Activated naive CD4-positive, alpha-beta T cell treated with anti-CD3 and anti-CD28 coated beads, Interleukin-2, amount 50 U/mL, for 72 hours (primary cell): ENCODE results near the gene TMPRSS9. TPM values are rescaled to one million over a fixed set of nuclear protein-coding genes. Genes with fewer than 3 reads are reported as not detected.
"Not testable (repeated sequence)": the region's sequence is repeated elsewhere in the genome, so short reads cannot be mapped to it uniquely, and the experiment has no call there.

Source experiments
- ATAC-seq, 2 donors: fragments of 150-1000 bp; cut with Tn5 transposase; 2 replicates each; pipeline ENCODE4 v1.10.0; 2021; ENCODE audit warnings: mild to moderate bottlenecking in 2 of 2, moderate library complexity in 2 of 2
- DNase-seq, 2 donors: peaks; one replicate each; pipeline ENCODE4 v3.0.0; 2021 to 2022; ENCODE audit warnings: low spot score in 2 of 2
- H3K27ac Mint-ChIP-seq, 2 donors: one replicate each; pipeline ENCODE4 v1.8.0; 2022; ENCODE audit warnings: mild to moderate bottlenecking in 2 of 2, mixed read lengths in 2 of 2
- H3K36me3 Mint-ChIP-seq, 2 donors: one replicate each; pipeline ENCODE4 v1.8.0; 2022; ENCODE audit warnings: mixed read lengths in 2 of 2
- H3K9me3 Mint-ChIP-seq, 2 donors: one replicate each; pipeline ENCODE4 v1.8.0; 2022; ENCODE audit warnings: mixed read lengths in 2 of 2
- total RNA-seq, 2 donors: library from RNA; stranded (reverse); gene quantifications; one replicate each; pipeline ENCODE4 v1.2.3, GENCODE V29; 2022

TMPRSS9 gene
- total RNA-seq, 2 donors from 2014 or later = not detected

DNA sequence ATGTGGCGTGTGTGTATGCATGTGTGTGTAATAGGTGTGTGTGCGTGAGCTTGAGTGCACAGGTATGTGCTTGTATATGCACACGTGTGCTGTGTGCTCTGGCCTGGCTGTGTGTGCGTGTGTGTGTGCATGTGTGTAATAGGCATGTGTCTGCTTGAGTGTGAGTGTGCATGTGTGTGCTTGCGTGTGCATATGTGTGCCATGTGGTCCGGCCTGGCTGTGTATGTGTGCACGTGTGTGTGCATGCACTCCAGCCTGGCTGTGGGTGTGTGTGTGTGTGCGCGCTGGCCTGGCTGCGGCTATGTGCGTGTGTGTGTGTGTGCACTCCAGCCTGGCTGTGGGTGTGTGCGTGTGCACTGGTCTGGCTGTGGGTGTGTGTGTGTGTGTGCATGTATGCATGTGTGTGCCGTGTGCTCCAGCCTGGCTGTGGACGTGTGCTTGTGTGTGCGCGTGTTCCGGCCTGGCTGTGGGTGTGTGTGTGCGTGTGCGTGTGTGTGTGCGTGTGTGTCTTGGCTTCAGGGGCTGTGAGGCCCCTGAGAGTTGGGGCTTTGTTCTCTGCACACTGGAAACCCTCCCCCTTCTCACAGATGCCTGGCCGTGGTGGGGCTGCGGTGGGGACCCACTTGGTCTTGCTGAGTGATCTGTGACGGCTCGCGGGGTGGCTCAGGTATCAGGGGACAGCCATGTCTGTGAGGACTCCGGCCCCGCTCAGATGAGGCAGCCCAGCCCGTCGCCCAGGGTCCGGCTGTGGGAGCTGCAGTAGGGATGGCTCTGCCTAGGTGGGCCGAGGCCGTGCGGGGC lies 23.3 kb upstream of the TMPRSS9 start:
- DNase-seq (no peak), ATAC-seq (no peak)
- Mint-ChIP-seq H3K9me3 (peaks cover 9 to 11% of the 10 kb centered on the region in 2 donors), H3K36me3 (peaks cover 10 to 13% of the 10 kb centered on the region in 2 donors), H3K27ac (no peak overlapping the region)

DNA sequence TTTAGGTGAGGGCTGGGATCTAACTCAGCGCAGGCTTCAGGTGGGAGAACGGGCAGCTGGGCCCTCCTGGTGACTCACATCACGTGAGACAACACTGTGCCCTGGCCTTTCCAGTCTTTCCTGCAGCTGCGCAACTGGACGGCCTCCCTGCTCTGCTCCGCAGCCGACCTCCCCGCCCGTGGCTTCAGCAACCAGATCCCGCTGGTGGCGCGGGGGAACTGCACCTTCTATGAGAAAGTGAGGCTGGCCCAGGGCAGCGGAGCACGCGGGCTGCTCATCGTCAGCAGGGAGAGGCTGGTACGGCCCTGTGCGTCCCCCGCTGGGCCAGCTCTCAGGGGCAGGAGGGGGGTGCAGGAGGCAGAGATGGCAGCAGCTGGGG lies 22.7 kb upstream of the TMPRSS9 start:
- ATAC-seq = no peak
- peaks cover 9 to 11% of the 10 kb centered on the region in 2 donors for H3K9me3 Mint-ChIP-seq
- H3K27ac Mint-ChIP-seq = no peak overlapping the region
- H3K36me3 Mint-ChIP-seq = peaks cover 10 to 13% of the 10 kb centered on the region in 2 donors
- no peak for DNase-seq

DNA sequence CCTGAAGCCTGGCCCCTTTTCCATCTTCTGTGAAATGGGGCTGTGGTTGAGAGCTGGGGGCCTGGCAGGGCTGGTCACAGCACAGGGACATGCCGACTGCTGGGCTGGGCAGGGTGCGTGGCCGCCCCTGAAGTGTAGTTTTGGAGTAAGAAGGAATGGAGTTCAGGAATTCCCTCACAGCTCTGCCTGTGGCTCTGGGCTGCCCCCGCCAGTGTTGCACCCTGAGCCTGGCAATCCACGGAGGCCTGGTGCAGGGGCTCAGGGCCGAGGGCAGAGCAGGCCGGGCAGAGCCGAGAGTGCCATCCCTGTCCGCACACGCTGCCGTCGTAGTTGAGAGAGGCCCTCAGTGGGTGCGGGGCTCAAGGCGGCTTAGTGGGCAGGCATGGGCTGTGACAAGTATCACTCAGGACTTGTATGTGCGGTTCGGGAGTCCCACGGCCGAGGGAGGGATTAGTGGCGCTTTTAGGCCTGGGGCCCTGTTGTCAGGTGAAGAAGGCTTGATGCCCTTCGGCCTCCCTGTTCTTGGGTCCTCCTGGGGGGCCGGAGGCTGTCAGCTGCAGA lies 21.9 kb upstream of the TMPRSS9 start:
- Mint-ChIP-seq H3K9me3 (peaks cover 9 to 11% of the 10 kb centered on the region in 2 donors), H3K36me3 (peaks cover 10 to 13% of the 10 kb centered on the region in 2 donors), H3K27ac (no peak overlapping the region)
- ATAC-seq (no peak), DNase-seq (no peak)

DNA sequence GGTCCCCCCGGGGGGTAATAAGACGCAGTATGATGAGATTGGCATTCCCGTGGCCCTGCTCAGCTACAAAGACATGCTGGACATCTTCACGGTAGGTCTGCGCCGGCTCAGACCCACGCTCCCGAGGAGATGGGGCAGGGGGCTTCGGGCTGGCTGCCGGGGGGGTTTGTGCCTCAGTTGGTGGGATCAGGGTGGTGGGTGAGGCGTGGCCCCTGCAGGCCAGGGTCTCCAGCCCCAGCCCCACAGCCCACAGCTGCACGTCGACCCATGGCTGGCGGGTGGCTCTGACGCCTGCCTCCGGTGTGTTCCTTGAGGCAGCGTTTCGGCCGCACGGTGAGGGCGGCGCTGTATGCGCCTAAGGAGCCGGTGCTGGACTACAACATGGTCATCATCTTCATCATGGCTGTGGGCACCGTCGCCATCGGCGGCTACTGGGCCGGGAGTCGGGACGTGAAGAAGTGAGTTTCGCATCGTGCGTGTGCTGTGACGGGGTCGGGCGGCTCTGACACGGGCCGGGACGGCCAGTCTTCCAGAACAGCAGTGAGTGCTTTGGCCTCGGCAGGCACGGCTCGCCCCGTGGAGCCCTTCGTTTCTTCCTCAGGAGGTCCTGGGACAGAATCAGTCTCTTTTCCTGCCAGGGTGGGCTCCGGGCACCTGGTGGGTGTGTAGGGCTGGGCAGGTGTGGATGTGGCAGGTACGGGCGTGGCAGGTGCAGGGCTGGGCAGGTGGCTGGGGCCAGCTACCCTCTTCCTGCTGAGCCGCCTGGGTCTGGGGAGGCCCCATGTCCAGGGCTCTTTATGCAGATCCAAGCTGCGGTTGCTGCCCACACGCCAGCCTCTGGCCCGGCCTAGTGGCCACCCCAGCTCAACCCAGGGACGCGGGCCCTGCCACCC lies 21.1 kb upstream of the TMPRSS9 start:
- peaks cover 10 to 13% of the 10 kb centered on the region in 2 donors for H3K36me3 Mint-ChIP-seq
- no peak for ATAC-seq
- no peak overlapping the region for H3K27ac Mint-ChIP-seq
- H3K9me3 Mint-ChIP-seq = peaks cover 9 to 11% of the 10 kb centered on the region in 2 donors
- peak in 1 of 2 donors; percentile 53 for DNase-seq

DNA sequence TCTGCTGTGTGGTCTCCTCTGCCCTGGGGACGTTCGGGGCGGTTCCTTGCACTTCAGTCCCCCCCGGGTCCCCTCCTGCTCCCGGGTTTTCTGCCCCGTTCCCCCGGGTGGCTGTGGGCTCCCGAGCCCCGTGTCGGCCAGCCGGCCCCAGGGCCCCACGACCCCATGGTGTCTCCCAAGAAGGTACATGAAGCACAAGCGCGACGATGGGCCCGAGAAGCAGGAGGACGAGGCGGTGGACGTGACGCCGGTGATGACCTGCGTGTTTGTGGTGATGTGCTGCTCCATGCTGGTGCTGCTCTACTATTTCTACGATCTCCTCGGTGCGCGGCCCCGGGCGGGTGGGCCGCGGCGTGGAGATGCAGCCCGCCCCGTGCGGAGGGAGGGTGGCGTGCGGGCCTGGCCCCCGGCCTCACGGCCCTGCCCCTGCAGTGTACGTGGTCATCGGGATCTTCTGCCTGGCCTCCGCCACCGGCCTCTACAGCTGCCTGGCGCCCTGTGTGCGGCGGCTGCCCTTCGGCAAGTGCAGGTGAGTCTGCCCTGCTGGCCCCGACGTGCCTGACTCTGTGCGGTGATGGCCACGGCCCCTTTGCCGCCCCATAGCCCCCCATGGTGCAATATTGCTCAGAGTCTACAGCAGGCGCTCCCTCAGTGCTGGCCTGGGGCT lies 20.3 kb upstream of the TMPRSS9 start:
- no peak for ATAC-seq

DNA sequence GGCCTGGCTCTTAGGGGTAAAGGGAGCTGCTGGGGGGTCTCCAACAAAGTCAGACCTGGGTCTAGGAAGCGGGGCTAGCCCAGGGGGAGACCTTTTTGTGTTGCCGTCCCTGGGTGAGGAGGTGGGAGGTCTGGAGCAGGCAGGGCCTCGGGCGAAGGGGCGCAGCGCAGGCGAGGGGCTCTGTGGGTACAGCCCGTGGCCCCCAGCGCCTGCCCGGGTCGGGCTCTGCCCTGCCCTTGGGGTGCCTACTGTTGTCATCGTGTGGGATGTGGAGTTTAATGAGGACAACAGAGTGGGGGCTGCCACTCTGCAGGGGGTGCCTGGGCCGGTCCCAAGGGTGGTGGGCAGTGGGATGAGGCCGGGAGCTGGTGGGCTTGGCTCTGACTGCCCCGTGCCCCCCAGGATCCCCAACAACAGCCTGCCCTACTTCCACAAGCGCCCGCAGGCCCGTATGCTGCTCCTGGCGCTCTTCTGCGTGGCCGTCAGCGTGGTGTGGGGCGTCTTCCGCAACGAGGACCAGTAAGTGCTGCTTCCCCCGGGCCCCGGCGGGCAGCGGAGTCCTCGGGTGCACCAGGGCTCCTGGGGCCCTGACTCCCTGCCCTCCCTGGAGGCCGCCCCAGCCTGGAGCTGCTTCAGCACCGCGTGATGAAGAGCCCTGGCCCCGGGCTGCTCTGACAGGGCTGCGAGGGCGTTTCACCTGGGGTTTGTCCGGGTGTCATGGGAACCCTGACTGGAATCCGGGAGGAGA lies 19.4 kb upstream of the TMPRSS9 start:
- H3K9me3 Mint-ChIP-seq = peaks cover 7 to 8% of the 10 kb centered on the region in 2 donors
- DNase-seq = no peak
- no peak for ATAC-seq

More for the DNA sequence above, 20.3 kb upstream of the TMPRSS9 start:
- DNase-seq = no peak
- peaks cover 10 to 13% of the 10 kb centered on the region in 2 donors for H3K36me3 Mint-ChIP-seq
- peaks cover 9 to 11% of the 10 kb centered on the region in 2 donors for H3K9me3 Mint-ChIP-seq
- H3K27ac Mint-ChIP-seq = no peak overlapping the region

DNA sequence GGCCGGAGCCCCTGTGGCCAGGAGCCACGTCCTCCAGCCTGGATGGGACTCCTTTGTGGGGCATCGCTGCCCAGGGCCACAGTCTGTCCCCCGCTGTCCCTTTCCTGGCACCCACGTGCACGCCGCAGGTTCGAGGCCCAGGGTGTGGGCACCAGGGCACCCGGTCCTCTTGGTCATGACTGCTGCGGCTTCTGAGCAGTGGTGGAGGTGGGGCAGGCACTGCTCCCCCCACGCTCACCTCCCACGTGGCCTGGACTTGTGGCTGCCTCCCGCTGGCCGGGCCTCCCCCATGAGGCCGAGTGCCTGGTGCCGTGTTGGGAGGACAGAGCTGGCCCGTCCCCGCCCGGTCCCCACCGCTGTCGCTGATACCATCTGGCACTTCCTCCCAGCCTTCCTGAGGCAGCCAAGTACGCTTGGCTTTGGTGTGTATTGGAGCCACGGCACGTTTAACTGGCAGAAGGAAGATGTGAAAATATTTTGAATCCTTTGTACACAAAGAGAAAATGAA lies 18.8 kb upstream of the TMPRSS9 start:
- ATAC-seq = no peak
- no peak for DNase-seq
- Mint-ChIP-seq H3K36me3 (peaks cover 0 to 8% of the 10 kb centered on the region in 2 donors), H3K9me3 (peaks cover under 1 to 2% of the 10 kb centered on the region in 2 donors), H3K27ac (peak overlapping the region in 1 of 2 donors; percentile 84)

More for the DNA sequence above, 19.4 kb upstream of the TMPRSS9 start:
- no peak overlapping the region for H3K27ac Mint-ChIP-seq
- peaks cover 6 to 11% of the 10 kb centered on the region in 2 donors for H3K36me3 Mint-ChIP-seq

DNA sequence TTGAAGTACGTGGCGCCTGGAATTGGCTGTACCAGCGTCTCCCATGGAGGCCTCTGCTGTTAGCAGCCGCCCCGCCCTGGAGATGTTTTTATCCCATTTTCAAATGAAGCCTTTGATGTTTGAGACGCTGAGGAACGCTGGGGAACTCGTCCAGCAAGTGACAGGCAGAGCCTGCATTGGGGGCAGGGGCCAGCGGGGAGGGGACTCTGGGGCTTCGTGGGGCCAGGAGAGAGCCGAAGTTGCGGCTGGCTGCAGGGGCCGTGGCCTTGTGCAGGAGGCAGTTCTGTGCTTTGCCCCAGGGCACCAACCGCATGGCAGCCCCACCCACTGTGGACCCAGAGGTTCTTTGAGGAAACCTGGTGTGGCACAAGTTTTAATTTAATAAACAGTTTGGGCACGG lies 18.1 kb upstream of the TMPRSS9 start:
- H3K9me3 Mint-ChIP-seq = no peaks in the 10 kb centered on the region
- no peak for ATAC-seq
- DNase-seq = no peak
- peaks cover 0 to 5% of the 10 kb centered on the region in 2 donors for H3K36me3 Mint-ChIP-seq
- no peak overlapping the region for H3K27ac Mint-ChIP-seq

DNA sequence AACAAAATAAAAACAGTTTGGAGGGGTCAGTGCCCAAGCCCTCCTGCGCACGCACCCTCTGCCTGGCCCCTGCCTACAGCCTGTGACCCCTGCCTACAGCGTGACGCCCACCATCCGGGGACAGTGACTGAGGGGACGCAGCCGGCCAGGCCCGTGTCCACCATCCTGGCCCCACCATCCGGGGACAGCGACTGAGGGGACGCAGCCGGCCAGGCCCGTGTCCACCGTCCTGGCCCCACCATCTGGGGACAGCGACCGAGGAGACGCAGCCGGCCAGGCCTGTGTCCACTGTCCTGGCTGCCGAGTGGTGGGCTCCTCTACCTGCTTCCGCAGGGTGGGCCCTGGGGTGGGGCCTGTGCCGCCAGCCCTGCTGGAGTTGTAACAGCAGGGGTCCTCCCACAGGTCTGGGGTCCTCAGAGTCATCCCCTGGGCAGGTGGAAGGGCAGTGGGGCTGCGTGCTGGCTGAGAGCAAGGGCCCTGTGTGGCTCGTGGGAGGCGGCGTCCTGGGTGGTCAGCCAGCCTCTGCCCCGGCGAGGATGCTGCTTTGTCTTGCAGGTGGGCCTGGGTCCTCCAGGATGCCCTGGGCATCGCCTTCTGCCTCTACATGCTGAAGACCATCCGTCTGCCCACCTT lies 17.3 kb upstream of the TMPRSS9 start:
- Mint-ChIP-seq H3K9me3 (no peaks in the 10 kb centered on the region), H3K27ac (no peak overlapping the region), H3K36me3 (peaks cover 0 to 5% of the 10 kb centered on the region in 2 donors)
- DNase-seq (no peak), ATAC-seq (no peak)

DNA sequence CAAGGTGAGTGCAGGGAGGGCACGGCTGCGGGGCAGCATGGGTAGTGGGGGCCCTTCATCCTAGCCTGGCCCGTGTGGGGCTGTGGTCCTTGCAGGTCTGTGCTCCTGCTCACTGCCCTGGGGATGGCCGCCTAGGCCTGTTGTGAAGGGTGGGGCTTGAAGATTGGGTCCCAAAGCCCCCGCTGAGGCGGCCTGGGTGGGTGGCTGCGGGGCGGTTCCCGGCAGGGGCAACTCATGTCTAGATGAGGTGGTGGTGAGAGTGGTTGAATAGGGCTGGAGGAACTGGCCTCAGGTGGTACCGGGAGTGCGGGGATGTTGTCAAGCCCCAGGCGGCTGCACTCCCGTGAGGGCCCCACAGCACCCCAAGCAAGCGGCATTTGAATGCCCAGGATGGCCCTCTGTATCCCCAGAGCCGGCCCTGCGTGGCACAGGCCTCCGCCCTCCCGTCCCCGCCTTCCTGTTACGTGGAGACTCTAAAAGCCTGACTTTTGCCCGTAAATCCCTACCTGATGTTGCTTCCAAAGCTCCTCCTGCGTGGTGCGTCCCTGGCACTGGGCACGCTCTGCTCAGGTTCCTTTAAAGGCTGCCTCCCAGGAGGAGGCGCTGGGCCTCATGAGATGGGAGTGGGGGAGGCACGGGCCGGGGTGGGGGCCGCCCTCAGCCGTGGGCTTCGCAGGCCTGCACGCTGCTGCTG lies 16.6 kb upstream of the TMPRSS9 start:
- Mint-ChIP-seq H3K9me3 (no peaks in the 10 kb centered on the region), H3K27ac (no peak overlapping the region), H3K36me3 (peaks cover 0 to 5% of the 10 kb centered on the region in 2 donors)
- ATAC-seq = no peak
- no peak for DNase-seq

DNA sequence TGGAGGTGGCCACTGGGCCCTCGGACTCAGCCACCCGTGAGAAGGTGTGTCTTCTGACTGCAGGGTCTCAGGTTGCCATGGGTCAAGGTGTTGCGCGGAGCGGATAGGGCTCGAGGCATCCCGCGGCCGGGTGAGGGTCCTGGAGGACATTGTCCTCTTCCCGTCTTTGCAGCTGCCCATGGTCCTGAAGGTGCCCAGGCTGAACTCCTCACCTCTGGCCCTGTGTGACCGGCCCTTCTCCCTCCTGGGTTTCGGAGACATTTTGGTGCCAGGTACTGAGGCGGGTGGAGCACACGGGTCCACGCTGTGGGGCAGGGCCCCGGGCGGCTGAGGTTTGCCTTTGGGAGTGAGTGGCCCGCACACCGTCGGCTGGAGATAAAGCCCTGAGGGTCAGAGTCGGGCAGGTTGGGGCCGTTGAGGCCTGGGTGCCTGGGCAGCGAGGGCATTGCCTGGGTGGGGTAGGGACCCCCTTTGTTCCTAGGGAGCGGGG lies 15.6 kb upstream of the TMPRSS9 start:
- no peak overlapping the region for H3K27ac Mint-ChIP-seq
- DNase-seq = no peak
- H3K36me3 Mint-ChIP-seq = peaks cover 0 to 5% of the 10 kb centered on the region in 2 donors
- H3K9me3 Mint-ChIP-seq = no peaks in the 10 kb centered on the region
- no peak for ATAC-seq

DNA sequence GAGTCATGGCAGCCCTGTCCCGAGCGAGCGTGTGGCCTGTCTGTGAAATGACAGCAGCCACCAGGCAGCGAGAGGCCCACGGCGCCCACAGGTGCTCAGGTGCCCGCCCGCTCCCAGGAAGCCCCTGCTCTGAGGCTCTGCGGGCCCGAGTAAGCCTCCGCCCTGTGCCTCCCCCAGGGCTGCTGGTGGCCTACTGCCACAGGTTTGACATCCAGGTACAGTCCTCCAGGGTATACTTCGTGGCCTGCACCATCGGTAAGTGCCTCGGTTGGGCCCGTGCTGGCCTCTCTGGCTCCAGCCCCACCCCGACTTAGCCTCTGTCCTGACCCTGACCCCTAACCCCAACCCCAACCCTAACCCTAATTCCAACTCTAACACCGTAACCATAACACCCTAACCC lies 15.0 kb upstream of the TMPRSS9 start:
- no peaks in the 10 kb centered on the region for H3K9me3 Mint-ChIP-seq
- ATAC-seq = no peak
- peaks cover 0 to 5% of the 10 kb centered on the region in 2 donors for H3K36me3 Mint-ChIP-seq
- DNase-seq = no peak
- H3K27ac Mint-ChIP-seq = no peak overlapping the region

DNA sequence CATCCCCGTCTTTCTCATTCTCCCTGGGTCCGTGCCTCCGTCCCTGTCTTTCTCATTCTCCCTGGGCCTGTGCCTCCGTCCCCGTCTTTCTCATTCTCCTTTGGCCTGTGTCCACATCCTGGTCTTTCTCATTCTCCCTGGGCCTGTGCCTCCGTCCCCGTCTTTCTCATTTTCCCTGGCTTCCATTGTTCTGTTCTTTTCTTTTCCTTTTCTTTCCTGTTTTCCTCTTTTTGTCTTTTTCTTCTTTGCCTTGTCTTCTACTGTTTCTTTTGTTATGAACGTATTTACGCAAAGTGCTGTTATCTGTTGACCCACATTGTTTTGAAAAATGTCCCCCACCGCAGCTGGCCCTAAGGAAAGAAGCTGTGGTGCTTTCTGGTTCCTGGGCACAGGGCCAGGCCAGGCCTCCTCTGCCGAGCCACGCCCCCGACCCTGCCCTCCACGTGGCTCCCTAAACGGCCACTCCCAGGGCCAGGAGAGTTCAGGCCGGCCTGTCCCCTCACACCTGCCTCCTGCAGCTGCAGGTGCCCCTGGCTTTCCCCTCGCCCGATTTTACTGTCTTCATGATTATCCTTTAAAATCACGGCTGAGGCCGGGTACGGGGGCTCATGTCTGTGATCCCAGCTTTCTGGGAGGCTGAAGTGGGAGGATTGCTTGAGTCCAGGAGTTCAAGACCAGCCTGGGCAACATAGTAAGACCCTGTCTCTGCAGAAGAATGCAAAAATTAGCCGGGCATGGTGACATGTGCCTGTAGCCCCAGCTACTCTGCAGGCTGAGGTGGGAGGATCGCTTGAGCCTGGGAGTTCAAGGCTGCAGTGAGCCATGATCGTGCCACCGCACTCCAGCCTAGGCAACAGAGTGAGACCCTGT lies 14.0 kb upstream of the TMPRSS9 start:
- ATAC-seq = no peak
- no peaks in the 10 kb centered on the region for H3K9me3 Mint-ChIP-seq

DNA sequence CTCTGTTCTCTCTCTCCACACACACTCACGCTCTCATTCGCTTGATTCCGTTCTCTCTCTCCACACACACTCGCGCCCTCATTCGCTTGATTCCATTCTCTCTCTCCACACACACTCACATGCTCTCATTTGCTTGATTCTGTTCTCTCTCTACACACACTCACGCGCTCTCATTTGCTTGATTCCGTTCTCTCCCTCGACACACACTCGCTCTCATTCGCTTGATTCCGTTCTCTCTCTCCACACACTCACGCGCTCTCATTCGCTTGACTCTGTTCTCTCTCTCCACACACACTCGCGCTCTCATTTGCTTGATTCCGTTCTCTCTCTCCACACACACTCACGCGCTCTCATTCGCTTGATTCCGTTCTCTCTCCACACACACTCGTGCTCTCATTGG lies 10.2 kb upstream of the TMPRSS9 start:
- H3K36me3 Mint-ChIP-seq, DNase-seq, ATAC-seq, H3K27ac Mint-ChIP-seq, H3K9me3 Mint-ChIP-seq: not testable (repeated sequence)

More for the DNA sequence above, 14.0 kb upstream of the TMPRSS9 start:
- H3K36me3 Mint-ChIP-seq = peaks cover 0 to 5% of the 10 kb centered on the region in 2 donors
- DNase-seq = no peak
- no peak overlapping the region for H3K27ac Mint-ChIP-seq
